MCF 10A (cell line): ENCODE data around the gene NANS. TPM values are rescaled to one million over a fixed set of nuclear protein-coding genes. Genes with fewer than 3 reads are reported as not detected.
A peak's percentile ranks its signal among the peaks of the same experiment; 100 is the strongest.

ENCODE experiments used
- BruUV-seq: library from RNA; stranded (reverse); fragments of 400-500 nt; replicated peaks from 2 replicates; lab custom pipeline; 2021; lab: Mats Ljungman, UMichigan
- CTCF ChIA-PET: fragments of 300-600 bp; sonication (Branson Sonifier 250); formaldehyde crosslinking; extraction: SDS; loops from one replicate; lab custom pipeline; 2021; ENCODE audit warnings: antibody characterized with exemption, inconsistent platforms; lab: Yijun Ruan, JAX
- POLR2A ChIA-PET: fragments of 300-600, 350-650 bp; sonication (Branson Sonifier 250); formaldehyde crosslinking; extraction: SDS; loops from one replicate; lab custom pipeline; 2020; ENCODE audit warnings: antibody characterized with exemption, inconsistent platforms; lab: Yijun Ruan, JAX
- DNase-seq: peaks from one replicate; pipeline ENCODE4 v3.0.0-alpha.2; 2018; ENCODE audit not compliant: unreplicated experiment
- H3K27ac Mint-ChIP-seq: one replicate; pipeline ENCODE4 v1.8.0; 2022; ENCODE audit warnings: mild to moderate bottlenecking, low read depth, mixed read lengths; ENCODE audit not compliant: unreplicated experiment
- H3K27me3 Mint-ChIP-seq: one replicate; pipeline ENCODE4 v1.8.0; 2022; ENCODE audit warnings: mixed read lengths; ENCODE audit not compliant: insufficient read depth, unreplicated experiment
- H3K36me3 Mint-ChIP-seq: one replicate; pipeline ENCODE4 v1.8.0; 2022; ENCODE audit warnings: mild to moderate bottlenecking, moderate library complexity, mixed read lengths; ENCODE audit not compliant: insufficient read depth, unreplicated experiment
- H3K4me1 Mint-ChIP-seq: one replicate; pipeline ENCODE4 v1.8.0; 2022; ENCODE audit warnings: mixed read lengths; ENCODE audit not compliant: insufficient read depth, unreplicated experiment
- H3K4me3 Mint-ChIP-seq: one replicate; pipeline ENCODE4 v1.8.0; 2022; ENCODE audit warnings: mild to moderate bottlenecking, moderate library complexity, mixed read lengths; ENCODE audit not compliant: unreplicated experiment
- H3K9me3 Mint-ChIP-seq: one replicate; pipeline ENCODE4 v1.8.0; 2022; ENCODE audit warnings: mixed read lengths; ENCODE audit not compliant: unreplicated experiment
- intact Hi-C: fragments of 100-400 bp; cut with micrococcal nuclease; formaldehyde crosslinking; loops from 2 replicates; pipeline ENCODE4 v1.14.1; 2022
- total RNA-seq: library from RNA; stranded (reverse); gene quantifications from 2 replicates; pipeline ENCODE4 v1.2.3, GENCODE V29; 2022
- TF ChIP-seq, protein P1 (sequence below): fragments of 200-600 bp; IDR thresholded peaks from one replicate; pipeline ENCODE4 v1.8.0; 2022; ENCODE audit warnings: antibody characterized with exemption, mild to moderate bottlenecking; ENCODE audit not compliant: unreplicated experiment

Gene NANS
- total RNA-seq, 1 experiment from 2014 or later = 80.8 TPM

DNA sequence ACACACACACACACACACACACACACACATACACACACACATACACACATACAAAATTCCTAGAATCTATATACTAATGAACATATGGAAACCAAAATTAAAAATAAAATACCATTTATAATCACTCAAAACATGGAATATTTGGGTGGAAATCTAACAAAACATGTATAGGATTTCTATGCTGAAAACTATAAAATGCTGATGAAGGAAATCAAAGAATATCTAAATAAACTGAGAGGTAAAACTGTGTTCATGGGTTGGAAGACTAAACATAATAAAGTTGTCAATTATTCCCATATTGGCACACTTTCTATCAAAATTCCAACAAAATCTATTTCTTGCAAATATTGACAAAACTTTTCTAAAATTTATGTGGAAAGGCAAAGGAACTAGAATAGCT is 25.4 kb upstream of the NANS start:
- peaks cover 15% of the 10 kb centered on the region for H3K4me1 Mint-ChIP-seq
- ChIA-PET CTCF (interaction anchor here (0.7 kb wide), 1 partner anchor 1589 kb away, joined by 3 read pairs; no protein-coding TSS in a partner anchor), POLR2A (interaction anchor here (0.7 to 1.4 kb wide), 2 partner anchors 14 to 18 kb away, joined by 3 read pairs; no protein-coding TSS in a partner anchor)
- H3K27ac Mint-ChIP-seq = no peak overlapping the region
- no TSS peak for BruUV-seq
- H3K36me3 Mint-ChIP-seq = peaks cover 6% of the 10 kb centered on the region
- TF ChIP-seq, protein P1, sequence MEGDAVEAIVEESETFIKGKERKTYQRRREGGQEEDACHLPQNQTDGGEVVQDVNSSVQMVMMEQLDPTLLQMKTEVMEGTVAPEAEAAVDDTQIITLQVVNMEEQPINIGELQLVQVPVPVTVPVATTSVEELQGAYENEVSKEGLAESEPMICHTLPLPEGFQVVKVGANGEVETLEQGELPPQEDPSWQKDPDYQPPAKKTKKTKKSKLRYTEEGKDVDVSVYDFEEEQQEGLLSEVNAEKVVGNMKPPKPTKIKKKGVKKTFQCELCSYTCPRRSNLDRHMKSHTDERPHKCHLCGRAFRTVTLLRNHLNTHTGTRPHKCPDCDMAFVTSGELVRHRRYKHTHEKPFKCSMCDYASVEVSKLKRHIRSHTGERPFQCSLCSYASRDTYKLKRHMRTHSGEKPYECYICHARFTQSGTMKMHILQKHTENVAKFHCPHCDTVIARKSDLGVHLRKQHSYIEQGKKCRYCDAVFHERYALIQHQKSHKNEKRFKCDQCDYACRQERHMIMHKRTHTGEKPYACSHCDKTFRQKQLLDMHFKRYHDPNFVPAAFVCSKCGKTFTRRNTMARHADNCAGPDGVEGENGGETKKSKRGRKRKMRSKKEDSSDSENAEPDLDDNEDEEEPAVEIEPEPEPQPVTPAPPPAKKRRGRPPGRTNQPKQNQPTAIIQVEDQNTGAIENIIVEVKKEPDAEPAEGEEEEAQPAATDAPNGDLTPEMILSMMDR = no peak
- intact Hi-C loops = no loop called here
- H3K27me3 Mint-ChIP-seq = no peaks in the 10 kb centered on the region
- DNase-seq = no peak
- no peaks in the 10 kb centered on the region for H3K9me3 Mint-ChIP-seq
- H3K4me3 Mint-ChIP-seq = no peak overlapping the region

DNA sequence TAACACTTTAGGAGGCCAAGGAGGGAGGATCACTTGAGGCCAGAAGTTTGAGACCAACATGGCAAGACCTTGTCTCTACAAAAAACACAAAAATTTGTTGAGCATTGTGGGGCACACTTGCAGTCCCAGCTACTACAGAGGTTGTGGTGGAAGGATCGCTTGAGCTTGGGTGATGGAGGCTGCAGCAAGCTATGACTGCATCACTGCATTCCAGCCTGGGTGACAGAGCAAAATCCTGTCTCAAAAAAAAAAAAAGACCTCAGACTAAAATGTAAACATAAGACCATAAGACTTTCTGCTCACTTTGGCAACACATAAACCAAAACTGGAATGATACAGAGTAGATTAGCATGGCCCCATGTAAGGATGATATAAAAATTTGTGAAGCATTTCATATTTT is 24.6 kb upstream of the NANS start:
- peaks cover 6% of the 10 kb centered on the region for H3K36me3 Mint-ChIP-seq
- no TSS peak for BruUV-seq
- no peaks in the 10 kb centered on the region for H3K27me3 Mint-ChIP-seq
- no peaks in the 10 kb centered on the region for H3K9me3 Mint-ChIP-seq
- no peak overlapping the region for H3K27ac Mint-ChIP-seq
- DNase-seq = no peak
- H3K4me1 Mint-ChIP-seq = peaks cover 17% of the 10 kb centered on the region
- CTCF ChIA-PET = interaction anchor here (0.6 to 0.8 kb wide), 5 partner anchors 8 to 1590 kb away, joined by 3 read pairs; no protein-coding TSS in a partner anchor
- no peak overlapping the region for H3K4me3 Mint-ChIP-seq
- intact Hi-C loops = no loop called here
- TF ChIP-seq, protein P1 = no peak
- POLR2A ChIA-PET = interaction anchor here (0.7 to 1.4 kb wide), 5 partner anchors 13 to 47 kb away, joined by 3 read pairs; partner anchors contain the start of gene NANS

DNA sequence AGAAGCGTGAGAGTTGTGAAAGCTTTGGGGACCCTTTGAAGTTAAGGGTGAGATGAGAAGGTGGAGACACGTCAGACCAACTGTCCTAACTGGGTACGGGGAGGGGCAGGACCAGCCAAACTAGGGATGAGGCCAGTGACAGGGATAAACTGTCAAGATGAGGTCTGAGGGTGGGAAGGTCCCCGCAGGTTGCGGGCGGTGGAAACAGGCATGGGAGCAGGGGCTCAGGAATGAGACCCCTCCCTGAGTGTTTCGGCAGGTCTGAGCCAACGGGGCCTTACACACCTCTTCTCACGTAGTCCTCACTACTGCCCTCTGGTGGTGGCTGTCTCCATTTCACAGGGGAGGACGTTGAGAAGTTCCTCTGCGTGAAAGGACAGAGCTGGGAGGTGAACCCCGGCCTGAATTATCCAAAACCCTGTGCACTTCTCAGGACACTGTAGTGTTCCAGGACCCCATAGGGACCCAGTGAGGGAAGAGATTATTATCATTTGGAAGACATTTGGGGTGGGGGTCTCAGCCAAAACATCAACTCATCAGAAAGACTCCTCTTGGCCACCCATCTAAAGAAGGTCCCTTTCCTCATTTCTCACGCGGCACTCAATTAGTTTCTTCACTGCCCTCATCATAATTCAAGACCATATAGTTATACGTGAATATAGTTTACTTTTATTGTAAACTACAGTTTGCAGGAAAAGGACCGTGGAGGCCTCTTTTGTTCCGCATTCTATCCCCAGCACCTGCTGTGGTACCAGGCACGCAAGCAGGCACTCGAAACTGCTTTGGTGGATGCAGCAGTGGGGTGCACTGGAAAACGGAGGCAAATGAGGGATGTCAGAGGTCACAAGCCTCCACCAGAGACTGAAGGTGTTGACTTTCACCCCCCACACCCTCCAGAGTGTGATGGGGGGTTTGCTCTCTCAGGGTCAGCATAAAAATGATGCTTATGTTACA is 21.7 kb upstream of the NANS start:
- no TSS peak for BruUV-seq
- ChIA-PET CTCF (interaction anchor here (0.5 to 2.0 kb wide), 12 partner anchors 9 to 359 kb away, joined by 3 to 6 read pairs (median 3); no protein-coding TSS in a partner anchor), POLR2A (no interaction called here)
- H3K4me3 Mint-ChIP-seq = peak overlapping the region; percentile 24
- H3K4me1 Mint-ChIP-seq = peaks cover 24% of the 10 kb centered on the region
- H3K9me3 Mint-ChIP-seq = no peaks in the 10 kb centered on the region
- H3K27ac Mint-ChIP-seq = no peak overlapping the region
- no peaks in the 10 kb centered on the region for H3K27me3 Mint-ChIP-seq
- intact Hi-C loops = no loop called here
- H3K36me3 Mint-ChIP-seq = peaks cover 4% of the 10 kb centered on the region
- TF ChIP-seq, protein P1 = peak; percentile 75
- peak; percentile 86 for DNase-seq

DNA sequence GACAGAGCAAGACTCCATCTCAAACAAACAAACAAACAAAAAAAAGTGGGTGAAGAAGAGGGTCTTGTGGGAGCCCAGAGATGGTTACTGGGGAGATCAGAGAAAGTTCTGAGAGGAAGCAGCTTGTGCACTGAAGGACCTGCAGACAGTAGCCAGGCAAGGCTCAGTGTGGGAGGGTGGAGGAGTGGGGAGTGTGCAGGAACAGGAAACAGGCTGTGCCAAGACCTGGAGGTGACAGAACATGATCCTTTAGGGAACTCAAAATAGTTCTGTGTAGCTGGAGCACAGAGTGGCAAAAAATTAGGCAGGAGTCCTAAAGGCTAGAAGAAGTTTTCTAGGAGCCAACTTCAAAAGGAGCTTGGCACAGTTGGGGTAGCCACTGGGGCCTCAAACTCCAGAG is 19.2 kb upstream of the NANS start:
- CTCF ChIA-PET = interaction anchor here (0.7 to 1.5 kb wide), 3 partner anchors 8 to 37 kb away, joined by 3 to 4 read pairs (median 4); no protein-coding TSS in a partner anchor
- POLR2A ChIA-PET = interaction anchor here (1.8 kb wide), 1 partner anchor 19 kb away, joined by 6 read pairs; the partner anchor contains the start of gene NANS
- no peak overlapping the region for H3K27ac Mint-ChIP-seq
- TF ChIP-seq, protein P1 = no peak
- no peak overlapping the region for H3K4me3 Mint-ChIP-seq
- peak; percentile 26 for DNase-seq
- BruUV-seq = no TSS peak
- no peaks in the 10 kb centered on the region for H3K27me3 Mint-ChIP-seq
- no peaks in the 10 kb centered on the region for H3K36me3 Mint-ChIP-seq
- intact Hi-C loops = no loop called here
- H3K4me1 Mint-ChIP-seq = peaks cover 24% of the 10 kb centered on the region
- H3K9me3 Mint-ChIP-seq = no peaks in the 10 kb centered on the region
